Islet of Langerhans (tissue), 1 donor: ENCODE results near the gene IGFBP2.

Source experiments
- FAIRE-seq: peaks from one replicate; lab custom pipeline; 2011; peaks lifted over from hg19 to GRCh38; lab: Jason Lieb, UNC

IGFBP2 gene

DNA sequence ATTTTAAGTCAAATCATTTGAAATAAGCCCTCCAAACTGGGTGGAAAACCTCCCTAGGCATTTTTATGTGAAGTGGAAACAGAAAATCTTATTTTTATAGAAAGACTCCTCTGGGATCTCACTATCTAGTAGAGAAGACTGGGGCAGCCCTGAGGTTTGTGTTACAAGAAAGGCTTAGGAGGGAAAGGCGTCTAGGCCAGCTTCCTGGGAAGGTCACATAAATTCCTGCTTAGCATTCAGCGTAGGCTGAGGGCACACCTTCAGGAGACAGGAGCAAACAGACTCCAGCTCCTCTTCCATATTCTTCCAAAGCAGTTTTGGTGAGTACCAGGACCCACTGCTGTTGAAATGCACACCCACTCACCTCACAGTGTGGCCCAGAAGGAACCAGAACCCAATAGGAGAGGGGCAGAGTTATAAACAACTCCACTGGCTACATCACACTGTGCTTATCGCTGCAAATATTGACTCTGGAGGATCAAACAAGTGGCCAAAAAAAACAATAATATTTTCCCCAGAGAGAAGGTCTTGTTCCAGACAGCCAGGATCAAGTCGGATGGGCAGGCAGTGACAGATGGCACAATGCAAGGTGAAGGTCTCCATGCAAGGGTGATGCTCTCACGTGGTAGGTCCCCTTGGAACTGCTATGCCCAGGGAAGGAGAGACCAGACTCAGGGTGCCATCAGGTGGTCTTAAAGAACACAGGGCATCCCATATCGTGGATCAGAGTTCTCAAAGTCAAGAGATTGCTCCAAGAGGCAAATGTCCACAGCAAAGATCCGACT lies 17.7 kb upstream of the IGFBP2 start:
- no peak for FAIRE-seq

DNA sequence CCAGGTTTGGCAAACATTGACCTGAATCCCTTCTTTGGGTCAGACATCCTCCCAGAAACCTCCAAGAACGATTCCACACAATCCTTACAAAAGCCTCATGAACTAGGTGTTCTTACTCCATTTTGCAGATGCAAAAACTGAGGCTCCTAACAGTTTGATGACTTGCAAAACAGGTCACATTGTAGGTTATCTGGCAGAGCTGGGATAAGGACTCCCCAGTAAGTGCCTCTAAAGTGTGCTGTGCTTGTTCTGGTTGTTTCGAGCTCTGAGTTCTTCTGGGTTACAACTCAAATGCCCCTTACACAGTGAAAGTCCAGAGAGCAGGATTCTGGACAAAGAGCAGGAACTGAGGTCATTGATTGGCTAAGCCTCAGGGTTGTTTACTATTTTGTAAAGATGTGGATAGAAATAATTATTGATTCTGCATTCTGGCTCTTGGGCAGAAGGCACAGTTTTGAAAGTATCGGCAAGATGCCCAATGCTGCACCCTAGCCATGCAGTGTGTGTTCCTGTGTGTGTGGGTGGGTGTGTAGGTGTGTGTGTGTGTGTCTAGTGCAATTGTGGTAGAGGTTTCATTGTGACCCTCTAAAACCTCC lies 17.0 kb upstream of the IGFBP2 start:
- no peak for FAIRE-seq

DNA sequence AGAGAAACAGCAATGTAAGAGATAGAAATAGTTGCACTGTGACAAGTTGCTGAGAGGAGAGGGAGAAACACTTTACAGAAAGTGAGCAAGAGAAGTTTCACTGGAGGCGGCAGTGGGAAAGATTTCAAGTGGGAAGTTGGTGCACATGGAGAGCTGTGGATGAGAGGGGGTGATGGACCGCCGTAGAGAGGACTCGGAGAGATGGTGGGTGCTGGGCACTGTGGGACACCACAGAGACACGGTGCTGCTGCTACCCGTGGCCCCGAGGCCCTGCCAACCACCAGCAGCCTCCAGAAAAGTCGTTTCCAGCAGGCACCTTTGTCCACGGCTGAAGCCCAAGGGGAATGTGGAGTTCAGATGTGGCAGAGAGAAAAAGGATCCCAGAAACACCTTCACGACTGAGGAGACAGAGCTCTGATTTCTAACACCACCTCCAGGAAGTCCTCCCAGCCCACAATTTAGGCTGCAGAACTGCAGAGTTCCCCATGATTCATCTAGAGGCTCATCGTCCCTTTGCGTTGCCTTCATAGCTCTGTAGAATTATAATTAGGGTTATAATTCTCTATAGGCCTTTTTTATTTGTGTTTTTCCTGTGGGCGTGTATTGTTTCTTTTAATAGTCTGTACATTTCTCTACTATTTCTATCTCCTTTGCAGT lies 15.9 kb upstream of the IGFBP2 start:
- FAIRE-seq = no peak

DNA sequence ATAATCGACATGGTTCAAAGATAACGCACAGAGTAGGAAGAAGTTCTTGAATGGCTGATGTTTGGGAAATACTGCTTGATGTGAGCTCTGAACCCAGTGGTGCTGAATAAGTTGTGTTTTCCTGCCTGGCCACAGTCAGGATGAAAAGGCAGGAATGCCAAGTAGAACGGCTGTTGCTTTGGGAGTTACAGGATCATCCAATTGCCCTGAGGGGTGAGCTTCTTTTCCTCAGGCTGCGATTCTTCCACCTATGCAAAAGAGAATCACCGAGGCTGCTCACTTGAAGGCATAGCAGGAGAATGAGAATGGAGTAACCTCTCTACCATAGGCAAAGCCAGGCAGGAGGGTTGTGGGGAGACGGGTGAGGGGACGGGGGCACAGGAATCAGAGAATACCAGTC lies 14.4 kb upstream of the IGFBP2 start:
- no peak for FAIRE-seq

DNA sequence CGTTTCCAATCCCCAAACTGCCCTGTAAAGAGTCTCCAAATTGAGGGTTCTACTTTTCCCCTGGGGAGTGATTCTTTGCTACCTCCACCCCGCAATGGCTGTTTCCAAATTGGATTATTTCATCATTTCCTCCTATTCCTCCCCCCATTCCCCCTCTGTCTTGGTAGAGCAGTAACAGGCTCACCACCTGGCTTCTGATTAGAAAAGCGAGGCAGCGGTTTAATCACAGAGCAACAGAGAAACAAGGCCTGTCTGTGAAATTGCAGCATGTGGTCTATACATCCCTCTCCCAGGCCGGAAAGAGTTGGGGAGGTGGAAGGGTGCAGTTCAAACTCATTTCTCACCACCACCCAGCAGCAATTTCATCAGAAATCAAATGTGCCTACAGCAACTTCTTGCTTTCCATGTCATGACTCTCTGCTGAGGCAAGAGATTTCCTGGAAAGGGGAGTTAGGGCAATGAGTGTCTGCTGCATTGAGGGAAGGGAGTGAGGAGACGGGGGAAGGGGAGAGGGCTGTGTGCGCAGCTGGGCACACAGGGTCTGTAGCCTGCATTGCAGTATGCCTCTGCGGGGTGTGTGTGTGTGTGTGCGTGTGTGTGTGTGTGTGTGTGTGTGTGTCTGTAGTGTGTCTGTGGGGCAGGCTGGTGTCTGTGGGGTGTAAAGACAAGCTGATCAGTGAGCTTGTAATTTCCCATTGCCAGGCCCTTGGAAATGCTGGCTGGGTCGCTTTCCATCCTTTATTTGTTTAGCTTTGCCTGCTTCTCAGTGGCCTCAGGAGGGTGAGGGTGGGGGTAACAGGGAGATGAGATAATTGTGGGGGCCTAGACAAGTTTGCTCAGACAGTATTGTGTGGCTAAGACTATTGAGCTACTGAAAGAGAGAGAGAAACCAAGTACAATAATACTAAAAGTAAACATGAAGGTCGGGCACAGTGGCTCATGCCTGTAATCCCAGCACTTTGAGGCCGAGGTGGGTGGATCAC lies 13.5 kb upstream of the IGFBP2 start:
- FAIRE-seq = no peak

DNA sequence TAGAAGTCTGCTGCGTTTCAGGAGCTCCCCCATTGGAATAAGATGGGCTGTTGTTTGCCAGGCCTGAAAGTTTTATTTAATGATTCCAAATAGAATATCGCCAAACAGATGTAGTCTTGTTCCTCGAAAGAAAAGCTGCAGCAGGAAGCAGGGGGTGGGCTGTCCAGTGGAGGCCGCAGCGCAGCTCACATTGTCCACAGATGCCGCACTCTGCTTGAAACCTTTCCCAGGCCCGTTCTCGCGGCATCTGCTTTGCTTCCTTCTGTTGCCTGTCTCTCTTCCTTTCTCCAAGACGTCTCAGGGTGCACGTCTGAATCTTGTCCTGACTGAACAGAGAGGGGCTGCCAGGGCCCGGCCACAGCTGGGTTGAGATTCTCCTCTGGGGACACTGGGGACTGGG lies 12.4 kb upstream of the IGFBP2 start:
- FAIRE-seq = no peak

DNA sequence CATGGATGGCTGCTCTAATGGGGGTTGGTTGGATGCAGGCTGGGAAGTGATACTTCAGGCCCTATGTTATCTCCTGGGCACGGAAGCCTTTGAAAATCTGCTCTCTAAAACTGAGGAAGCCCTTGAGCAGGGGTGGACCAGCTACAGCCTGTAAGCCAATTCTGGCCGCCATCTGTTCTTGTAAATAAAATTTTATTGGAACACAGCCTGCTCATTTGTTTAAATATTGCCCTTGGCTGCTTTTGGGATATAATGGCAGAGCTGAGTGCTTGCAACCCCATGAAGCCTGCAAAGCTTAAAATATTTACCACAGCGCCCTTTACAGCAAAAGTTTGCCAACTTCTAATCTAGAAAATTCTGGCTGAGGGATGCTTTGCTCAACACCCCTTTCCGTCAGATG lies 11.9 kb upstream of the IGFBP2 start:
- FAIRE-seq = no peak

DNA sequence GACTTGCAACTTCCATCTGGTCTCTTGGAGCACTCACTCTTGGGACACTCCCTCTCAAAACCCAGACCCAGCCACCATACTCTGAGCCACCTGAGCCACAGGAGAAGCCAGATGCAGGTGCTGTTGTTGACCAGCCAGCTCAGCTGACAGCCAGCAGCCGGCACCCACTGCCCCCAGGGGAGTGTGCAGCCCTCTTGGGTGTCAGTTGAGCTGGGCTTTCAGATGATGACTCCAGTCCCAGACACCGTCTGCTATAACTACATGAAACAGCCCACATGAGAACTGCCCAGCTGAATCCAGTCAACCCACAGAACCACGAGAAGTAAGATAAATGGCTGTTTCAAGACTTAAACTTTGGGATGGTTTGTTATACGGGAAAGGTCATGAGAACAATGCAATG lies 10.7 kb upstream of the IGFBP2 start:
- FAIRE-seq = no peak

DNA sequence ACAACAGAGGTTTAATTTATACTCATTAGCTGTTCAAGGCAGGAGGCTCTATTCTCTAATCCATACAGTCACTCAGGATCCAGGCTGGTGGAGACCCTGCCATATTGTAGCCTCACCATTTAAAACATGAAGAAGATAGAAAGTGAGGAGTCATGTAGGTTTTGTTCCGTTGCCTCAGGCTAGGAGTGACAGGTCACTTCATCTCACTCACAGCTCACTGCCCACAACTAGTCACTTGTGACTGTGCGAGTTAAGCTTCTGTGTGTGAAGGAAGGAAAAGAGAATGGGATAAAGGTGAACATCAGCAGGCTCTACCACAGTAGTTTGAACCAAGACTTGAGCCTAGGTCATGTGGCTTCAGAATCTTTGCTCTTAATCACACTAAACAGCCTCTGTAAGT lies 9.0 kb upstream of the IGFBP2 start:
- FAIRE-seq = no peak

DNA sequence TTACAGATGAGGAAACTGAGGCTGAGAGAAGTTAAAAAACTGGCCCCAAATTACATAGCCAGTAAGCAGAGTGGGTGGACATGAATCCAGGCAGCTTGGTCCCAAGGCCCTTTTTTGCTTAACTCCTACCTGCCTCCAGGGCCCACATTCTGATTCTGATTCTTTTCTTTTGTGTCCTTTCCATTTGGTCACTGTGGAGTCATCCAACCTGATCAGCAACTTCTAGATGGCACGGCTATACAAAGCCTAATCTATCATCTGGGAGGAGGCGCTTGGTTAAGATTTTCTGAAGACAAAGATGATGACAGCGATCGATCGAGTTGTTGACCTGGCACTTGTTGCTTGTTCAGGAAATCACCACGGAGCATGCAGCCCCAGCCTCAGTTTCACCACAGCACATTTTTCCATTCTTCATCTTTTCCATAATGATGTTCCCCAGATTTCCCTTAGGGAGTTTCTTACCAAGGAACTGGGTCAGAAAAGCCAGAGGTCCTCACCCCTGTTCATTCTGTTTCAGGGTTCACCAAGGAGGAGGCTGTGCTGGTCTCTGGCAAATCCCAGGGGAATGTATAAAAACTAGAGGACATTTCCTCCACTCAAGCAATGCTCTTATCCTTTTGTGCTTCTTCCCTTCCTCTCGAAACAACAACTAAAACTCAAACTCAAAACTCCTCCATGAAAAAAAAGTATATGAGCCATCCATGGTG lies 6.9 kb upstream of the IGFBP2 start:
- no peak for FAIRE-seq

DNA sequence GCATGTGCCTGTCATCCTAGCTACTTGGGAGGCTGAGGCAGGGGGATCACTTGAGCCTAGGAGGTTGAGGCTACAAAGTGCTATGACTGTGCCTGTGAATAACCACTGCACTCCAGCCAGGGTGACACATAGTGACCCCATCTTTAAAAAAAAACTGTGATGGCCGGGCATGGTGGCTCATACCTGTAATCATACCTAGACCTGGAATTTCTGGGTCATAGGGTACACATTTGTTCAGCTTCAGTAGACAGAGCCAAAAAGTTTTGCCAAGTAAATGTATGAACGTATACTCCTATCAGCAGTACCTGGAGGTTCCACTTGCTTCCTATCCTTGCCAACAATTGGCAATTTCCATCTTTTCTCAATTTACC lies 6.4 kb upstream of the IGFBP2 start:
- FAIRE-seq = no peak

DNA sequence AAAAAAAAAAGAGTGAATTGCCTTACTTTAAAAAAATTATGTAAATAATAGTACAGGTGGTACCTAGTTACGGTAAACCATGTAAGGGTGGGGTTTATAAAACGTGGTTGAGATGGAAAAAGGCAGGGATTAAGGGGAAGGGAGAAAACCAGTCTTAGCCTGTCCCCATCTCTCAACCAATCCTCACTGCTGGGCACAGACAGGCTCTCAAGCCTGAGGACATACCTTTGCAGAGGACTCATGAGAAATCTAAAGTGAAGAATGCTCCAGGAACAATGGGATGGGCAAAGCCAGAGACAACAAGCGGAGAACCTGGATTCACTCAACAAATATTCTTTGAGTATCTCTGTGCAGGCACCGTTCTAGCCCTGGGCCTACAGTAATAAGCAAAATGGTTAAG lies 3.4 kb upstream of the IGFBP2 start:
- FAIRE-seq = no peak

DNA sequence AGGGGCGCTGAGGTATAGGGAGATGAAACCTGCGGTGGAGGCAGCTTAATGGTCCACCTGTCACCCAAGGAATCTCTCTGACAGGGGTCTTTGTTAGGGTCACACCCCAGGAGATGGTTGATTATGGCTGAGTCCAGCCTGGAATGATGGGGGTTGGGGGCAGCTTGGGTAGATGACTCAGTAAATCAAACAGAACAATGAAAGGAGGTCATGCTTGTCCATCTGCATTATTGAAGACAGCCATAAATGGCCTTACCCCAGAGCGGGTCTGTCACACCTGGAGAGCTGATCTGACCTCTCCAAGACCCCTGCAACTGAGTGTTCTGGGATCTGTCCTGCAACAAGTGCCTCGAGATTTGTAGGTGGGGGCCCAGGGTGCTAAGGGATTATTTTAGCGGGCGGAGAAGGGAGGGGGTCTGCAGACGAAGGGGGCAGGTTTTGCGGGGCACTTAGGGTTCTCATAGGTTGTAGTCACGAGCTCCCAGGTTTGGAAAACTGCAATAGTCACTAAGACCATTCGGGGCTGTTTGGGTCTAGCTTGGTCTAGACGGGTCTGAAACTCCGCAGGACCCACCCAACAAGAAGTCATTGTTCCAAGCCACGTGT lies 771 bp upstream of the IGFBP2 start:
- FAIRE-seq = no peak

DNA sequence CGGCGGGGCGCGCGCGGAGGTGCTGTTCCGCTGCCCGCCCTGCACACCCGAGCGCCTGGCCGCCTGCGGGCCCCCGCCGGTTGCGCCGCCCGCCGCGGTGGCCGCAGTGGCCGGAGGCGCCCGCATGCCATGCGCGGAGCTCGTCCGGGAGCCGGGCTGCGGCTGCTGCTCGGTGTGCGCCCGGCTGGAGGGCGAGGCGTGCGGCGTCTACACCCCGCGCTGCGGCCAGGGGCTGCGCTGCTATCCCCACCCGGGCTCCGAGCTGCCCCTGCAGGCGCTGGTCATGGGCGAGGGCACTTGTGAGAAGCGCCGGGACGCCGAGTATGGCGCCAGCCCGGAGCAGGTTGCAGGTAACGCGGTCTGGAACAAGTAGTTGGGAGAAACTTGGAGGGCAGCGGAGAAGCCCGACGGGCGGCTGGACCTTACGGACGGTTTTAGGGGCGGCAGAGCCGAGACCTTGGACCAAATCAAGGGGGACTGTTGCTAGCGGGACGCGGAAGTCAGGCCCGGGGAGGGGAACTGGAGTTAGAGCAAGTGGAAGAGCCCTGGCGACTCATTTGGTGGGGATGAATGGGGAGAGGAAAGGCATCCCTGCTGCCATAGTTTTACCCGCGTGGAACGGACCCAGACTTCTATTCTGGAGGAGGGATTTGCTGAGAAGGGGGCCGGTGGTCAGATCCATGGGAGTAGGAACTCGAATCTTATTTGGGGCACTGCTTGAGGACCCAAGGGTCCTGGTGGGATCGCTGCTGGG lies 573 bp downstream of the IGFBP2 start:
- FAIRE-seq = no peak

DNA sequence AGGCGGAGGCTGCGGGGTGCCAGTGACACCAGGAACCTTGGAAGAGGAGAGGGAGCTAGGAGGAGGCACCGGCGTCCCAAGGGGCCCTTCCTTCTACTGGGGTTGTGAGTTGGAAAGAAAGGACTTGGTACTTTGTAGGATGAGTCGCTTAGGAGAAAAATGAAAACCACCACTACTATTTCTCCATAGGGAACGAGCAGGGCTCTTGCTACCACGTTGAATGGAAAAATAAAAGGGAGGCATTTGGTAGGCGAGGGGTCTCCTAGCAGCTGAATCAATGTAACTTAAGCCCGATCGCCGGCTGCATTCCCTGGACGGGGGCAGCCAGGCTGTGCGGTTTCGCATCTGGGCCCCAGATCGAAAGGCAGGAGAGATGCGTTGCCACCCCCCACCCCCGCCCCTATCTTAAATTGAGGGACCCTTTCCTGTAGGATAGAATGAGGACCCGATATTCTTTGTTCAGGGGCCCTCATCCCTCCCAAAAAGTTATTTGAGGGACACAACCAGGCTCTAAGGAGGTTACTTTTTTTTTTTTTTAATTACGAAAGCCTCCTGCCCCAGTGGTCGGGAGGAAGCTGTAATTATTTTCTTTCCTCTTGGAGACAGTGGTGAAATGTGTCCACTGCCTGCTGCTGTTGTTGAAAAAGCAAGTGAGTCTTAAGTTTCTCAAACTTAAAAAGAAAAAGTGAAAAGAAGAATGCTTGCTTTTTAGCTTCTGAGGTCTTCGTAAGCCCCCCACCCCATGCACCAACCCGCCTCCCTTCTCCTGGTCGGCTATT lies 1.3 kb downstream of the IGFBP2 start:
- FAIRE-seq = no peak

DNA sequence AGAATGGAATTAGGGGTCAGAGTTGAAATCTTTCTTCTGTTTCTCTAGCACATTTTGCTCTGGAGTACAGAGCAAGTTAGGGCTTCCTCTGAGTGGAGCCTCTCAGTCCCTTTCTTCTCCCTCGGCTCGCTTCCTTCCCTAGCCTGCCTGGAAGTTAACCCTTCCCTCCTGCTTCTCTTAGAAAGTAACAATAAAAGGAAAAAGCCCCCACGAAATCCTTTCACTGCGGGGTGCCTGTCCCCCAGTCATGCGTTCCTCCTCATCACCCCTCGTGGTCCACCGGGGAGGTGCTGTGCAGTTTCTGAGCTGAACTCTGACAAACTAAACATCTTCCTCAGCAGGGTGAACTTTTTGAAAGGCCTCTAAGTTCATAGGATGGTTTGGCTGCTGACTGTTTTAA lies 2.0 kb downstream of the IGFBP2 start:
- no peak for FAIRE-seq

DNA sequence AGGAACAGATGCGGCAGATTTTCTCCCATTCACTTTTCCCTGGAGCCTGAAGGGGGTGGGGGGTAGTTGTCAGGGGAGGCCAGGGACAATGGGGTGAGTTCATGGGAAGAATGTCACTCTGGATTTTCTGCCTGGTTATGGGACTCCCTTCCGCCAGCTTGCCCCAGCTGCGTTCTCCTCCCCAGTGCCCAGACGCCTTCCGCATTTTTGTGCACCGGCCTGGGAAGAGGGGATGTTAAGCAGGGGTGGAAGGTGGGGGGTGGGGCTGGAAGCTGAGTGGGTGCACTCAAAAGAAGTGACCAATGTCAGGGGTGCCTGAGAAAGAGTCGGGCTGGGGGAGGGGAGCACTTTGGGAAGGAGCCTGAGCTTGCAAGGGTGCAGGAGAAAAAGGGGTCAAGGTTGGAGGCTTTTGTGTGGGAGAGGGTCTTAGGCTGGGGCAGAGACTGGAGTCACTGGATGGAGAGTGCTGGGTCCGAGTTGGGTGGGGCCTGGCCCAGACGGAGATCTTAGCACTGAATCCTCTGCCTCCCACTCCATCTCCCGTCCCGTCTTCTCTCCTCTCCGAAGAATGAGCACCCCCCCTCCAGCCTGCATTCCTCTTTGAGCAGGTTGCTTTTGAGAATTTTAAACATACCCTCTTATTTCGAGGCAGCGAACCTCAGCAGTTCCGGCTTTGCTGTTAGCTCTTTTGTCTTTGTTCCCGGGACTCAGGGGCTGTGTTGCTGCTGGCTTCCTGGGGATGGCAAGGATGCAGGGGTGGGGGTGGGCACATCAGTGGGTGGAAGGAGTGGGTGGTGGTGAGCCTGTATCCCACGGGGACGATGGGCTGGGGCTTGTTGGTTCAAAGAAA lies 2.7 kb downstream of the IGFBP2 start:
- FAIRE-seq = no peak

DNA sequence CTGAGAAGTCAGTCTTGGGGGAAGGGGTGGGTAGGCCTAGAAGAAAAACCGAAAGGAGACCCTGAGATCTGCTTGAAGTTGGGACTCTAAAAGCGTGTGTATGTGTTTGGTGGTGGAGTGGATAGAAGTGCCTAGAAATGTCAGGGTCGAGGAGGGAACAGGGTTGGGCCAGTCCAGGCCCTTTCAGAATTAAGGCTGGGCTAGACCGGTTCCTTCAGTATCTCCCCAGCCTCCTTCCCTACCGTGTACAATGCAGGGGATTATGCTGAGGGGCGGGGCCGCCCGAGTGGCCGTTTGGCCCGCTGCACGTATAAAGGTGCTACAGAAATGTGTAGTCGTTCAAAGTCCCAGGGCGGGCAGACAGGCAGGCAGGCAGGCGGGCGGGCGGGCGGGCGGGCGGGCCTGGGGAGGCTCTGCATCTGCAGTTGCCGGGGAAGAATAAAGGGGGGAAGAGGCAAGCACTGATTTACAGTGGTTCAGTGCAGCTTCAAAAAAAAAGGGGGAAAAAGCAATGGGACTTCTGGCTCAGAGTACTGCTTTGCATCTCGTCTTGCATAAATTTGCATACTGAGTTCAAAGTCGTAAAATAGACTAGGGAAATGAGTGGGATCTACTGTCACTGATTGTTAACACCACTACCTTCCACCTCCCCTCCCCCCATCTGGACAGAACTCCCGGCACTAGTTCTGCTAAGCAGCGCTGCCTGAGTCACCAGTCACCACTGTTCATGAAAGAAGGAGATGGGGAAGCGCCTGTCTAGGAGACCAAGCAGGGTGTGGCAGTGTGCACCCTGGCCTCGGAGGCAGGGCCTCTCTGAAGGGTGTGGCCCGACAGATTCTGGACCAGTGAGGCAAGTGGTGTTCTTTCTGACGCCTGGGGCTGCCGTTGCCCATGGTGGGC lies 3.6 kb downstream of the IGFBP2 start:
- FAIRE-seq = no peak
